A673 (cell line): ENCODE data around the gene KCTD3. TPM values are rescaled to one million over a fixed set of nuclear protein-coding genes. Genes with fewer than 3 reads are reported as not detected.

Source experiments
- BruUV-seq: library from RNA; stranded (reverse); fragments of 400-500 nt; replicated peaks from 2 replicates; lab custom pipeline; 2021; lab: Mats Ljungman, UMichigan
- CTCF ChIA-PET: fragments of 300-600 bp; sonication (Branson Sonifier 250); formaldehyde crosslinking; loops from one replicate; lab custom pipeline; 2022; ENCODE audit warnings: antibody characterized with exemption; lab: Charles Lee
- POLR2A ChIA-PET: fragments of 300-600 bp; sonication (Branson Sonifier 250); formaldehyde crosslinking; loops from one replicate; lab custom pipeline; 2022; ENCODE audit warnings: antibody characterized with exemption; ENCODE audit not compliant: low non-redundant PET; lab: Charles Lee
- DNase-seq: peaks from one replicate; pipeline ENCODE4 v3.0.0-alpha.2; 2015; ENCODE audit warnings: low spot score
- H3K27ac ChIP-seq: fragments of 200-600 bp; sonication (generic); 2 replicates; pipeline ENCODE4 v1.5.1; 2016; ENCODE audit warnings: mixed run types, low read depth, mild to moderate bottlenecking, mixed read lengths, antibody characterized with exemption, low read length; ENCODE audit not compliant: poor library complexity, severe bottlenecking
- H3K27me3 ChIP-seq: fragments of 200-600 bp; sonication (generic); replicated peaks from 2 replicates; pipeline ENCODE4 v1.6.1; 2017; ENCODE audit warnings: mixed run types, low read depth, mild to moderate bottlenecking, mixed read lengths, antibody characterized with exemption, low read length; ENCODE audit not compliant: insufficient read depth, poor library complexity
- H3K36me3 ChIP-seq: fragments of 200-600 bp; sonication (generic); 2 replicates; pipeline ENCODE4 v1.6.1; 2016; ENCODE audit warnings: mixed run types, mild to moderate bottlenecking, mixed read lengths, antibody characterized with exemption, low read length; ENCODE audit not compliant: insufficient read depth, poor library complexity, severe bottlenecking
- H3K4me1 ChIP-seq: fragments of 200-600 bp; sonication (generic); 2 replicates; pipeline ENCODE4 v1.6.1; 2017; ENCODE audit warnings: mixed run types, mild to moderate bottlenecking, mixed read lengths, antibody characterized with exemption, low read length; ENCODE audit not compliant: insufficient read depth, poor library complexity, severe bottlenecking
- H3K4me3 ChIP-seq: fragments of 200-600 bp; sonication (generic); 2 replicates; pipeline ENCODE4 v1.5.1; 2016; ENCODE audit warnings: low read depth, mixed run types, mild to moderate bottlenecking, mixed read lengths, low read length; ENCODE audit not compliant: poor library complexity, severe bottlenecking
- H3K9me3 ChIP-seq: fragments of 200-600 bp; sonication (generic); 2 replicates; pipeline ENCODE4 v1.6.1; 2016; ENCODE audit warnings: mixed run types, low read depth, mild to moderate bottlenecking, mixed read lengths, antibody characterized with exemption, low read length; ENCODE audit not compliant: poor library complexity, severe bottlenecking
- CTCF ChIP-seq: fragments of 300-800, 200-600 bp; sonication (generic); conservative IDR thresholded peaks from 2 replicates; pipeline ENCODE4 v1.5.1; 2017; ENCODE audit warnings: low read depth, mild to moderate bottlenecking, antibody characterized with exemption, low read length, moderate library complexity, mixed read lengths
- EZH2 ChIP-seq: fragments of 200-600 bp; sonication (generic); IDR thresholded peaks from 2 replicates; pipeline ENCODE4 v1.6.1; 2017; ENCODE audit warnings: borderline replicate concordance, low read depth, mild to moderate bottlenecking, mixed read lengths, antibody characterized with exemption, low read length; ENCODE audit not compliant: poor library complexity, severe bottlenecking
- intact Hi-C: fragments of 100-400 bp; cut with micrococcal nuclease; formaldehyde crosslinking; loops from one replicate; pipeline ENCODE4 v1.10.0; 2022; ENCODE audit not compliant: unreplicated experiment
- total RNA-seq: library from RNA; stranded (reverse); gene quantifications from 2 replicates; pipeline ENCODE4 v1.2.3, GENCODE V29; 2021

Gene KCTD3
- total RNA-seq, 1 experiment from 2014 or later = 10.8 TPM

GRCh38 chr1:215529111-215529510 is 38.0 kb upstream of the KCTD3 start:
- Histone ChIP-seq H3K9me3 (no peaks in the 10 kb centered on the region), H3K27me3 (peaks cover 34% of the 10 kb centered on the region), H3K4me3 (no peak overlapping the region), H3K4me1 (no peaks in the 10 kb centered on the region), H3K36me3 (no peaks in the 10 kb centered on the region), H3K27ac (no peak overlapping the region)
- intact Hi-C loops = loop anchor here (5.0 to 10.0 kb wide), 4 partner anchors 347 to 1314 kb away; no protein-coding TSS in a partner anchor
- BruUV-seq = no TSS peak
- DNase-seq = no peak
- TF ChIP-seq CTCF (no peak), EZH2 (no peak)
- ChIA-PET CTCF (no interaction called here), POLR2A (no interaction called here)

GRCh38 chr1:215529571-215529970 is 37.5 kb upstream of the KCTD3 start:
- TF ChIP-seq EZH2 (no peak), CTCF (no peak)
- H3K9me3 ChIP-seq = no peaks in the 10 kb centered on the region
- no TSS peak for BruUV-seq
- peaks cover 34% of the 10 kb centered on the region for H3K27me3 ChIP-seq
- CTCF ChIA-PET = no interaction called here
- H3K4me1 ChIP-seq = no peaks in the 10 kb centered on the region
- POLR2A ChIA-PET = no interaction called here
- no peak overlapping the region for H3K27ac ChIP-seq
- no peaks in the 10 kb centered on the region for H3K36me3 ChIP-seq
- DNase-seq = no peak
- intact Hi-C loops = loop anchor here (5.0 to 10.0 kb wide), 4 partner anchors 347 to 1315 kb away; no protein-coding TSS in a partner anchor
- no peak overlapping the region for H3K4me3 ChIP-seq

- CTCF ChIA-PET = no interaction called here
Measured at GRCh38 chr1:215530401-215530984, 36.6 kb upstream of the KCTD3 start.

More at GRCh38 chr1:215530401-215530984, 36.6 kb upstream of the KCTD3 start:
- H3K36me3 ChIP-seq = no peaks in the 10 kb centered on the region
- no peak overlapping the region for H3K27ac ChIP-seq
- intact Hi-C loops = no loop called here
- no peak for DNase-seq
- no peak for TF ChIP-seq CTCF
- no peak for TF ChIP-seq EZH2
- peaks cover 34% of the 10 kb centered on the region for H3K27me3 ChIP-seq
- POLR2A ChIA-PET = no interaction called here
- H3K9me3 ChIP-seq = no peaks in the 10 kb centered on the region
- H3K4me3 ChIP-seq = no peak overlapping the region
- no TSS peak for BruUV-seq
- H3K4me1 ChIP-seq = no peaks in the 10 kb centered on the region
